Esophagus muscularis mucosa (tissue), 3 donors: ENCODE measurements around the gene CEND1.

ENCODE experiments used
- CTCF ChIP-seq, 3 experiments: fragments of 200-600 bp in 2 of 3; fragments of 450-650 bp in 1 of 3; sonication (generic) in 2 of 3; IDR thresholded peaks; one replicate each; pipeline ENCODE4 v1.5.1; 2017 to 2019; ENCODE audit warnings: antibody characterized with exemption in 3 of 3, mild to moderate bottlenecking in 2 of 3, moderate library complexity in 1 of 3
- EP300 ChIP-seq: sonication (generic); formaldehyde crosslinking; IDR thresholded peaks from one replicate; pipeline ENCODE4 v1.6.1; 2017; ENCODE audit warnings: antibody characterized with exemption

- TF ChIP-seq EP300 = no peak
- no peak for TF ChIP-seq CTCF (IDR thresholded peaks at IDR 0.05)
Observed at GRCh38 chr11:827146-827896, 37.4 kb upstream of the CEND1 start.
